GM12864 (cell line): Measurements from ENCODE around the gene FBLN5.

ENCODE experiments used
- DNase-seq: peaks from one replicate; pipeline ENCODE4 v3.0.0-alpha.2; 2011; ENCODE audit warnings: low read depth
- H3K4me3 ChIP-seq: 2 replicates; pipeline ENCODE4 v1.5.1; 2011; ENCODE audit warnings: mild to moderate bottlenecking, low read depth, low read length, control low read depth
- CTCF ChIP-seq: IDR thresholded peaks from 2 replicates; pipeline ENCODE4 v1.5.1; 2011; ENCODE audit warnings: low read depth, mild to moderate bottlenecking, moderate library complexity, low read length, control low read depth, inconsistent platforms; ENCODE audit errors: missing control alignments

Gene FBLN5

GRCh38 chr14:91882776-91883175 is 64.7 kb downstream of the FBLN5 start:
- no peak for DNase-seq
- H3K4me3 ChIP-seq, result no peak overlapping the region
- TF ChIP-seq CTCF, result no peak

GRCh38 chr14:91882369-91882768 is 65.1 kb downstream of the FBLN5 start:
- H3K4me3 ChIP-seq, result no peak overlapping the region
- TF ChIP-seq CTCF, result no peak

GRCh38 chr14:91879196-91879595 is 68.3 kb downstream of the FBLN5 start:
- no peak for DNase-seq
- no peak for TF ChIP-seq CTCF
- H3K4me3 ChIP-seq, result no peak overlapping the region

More at GRCh38 chr14:91882369-91882768, 65.1 kb downstream of the FBLN5 start:
- DNase-seq, result no peak

- no peak for TF ChIP-seq CTCF
- DNase-seq, result no peak
- no peak overlapping the region for H3K4me3 ChIP-seq
Measured at GRCh38 chr14:91878274-91878673, 69.2 kb downstream of the FBLN5 start.

- no peak overlapping the region for H3K4me3 ChIP-seq
- TF ChIP-seq CTCF, result no peak
- DNase-seq, result no peak
Measured at GRCh38 chr14:91877376-91877915, 70.0 kb downstream of the FBLN5 start.

- TF ChIP-seq CTCF, result no peak
- DNase-seq, result no peak
Measured at GRCh38 chr14:91876492-91876891, 71.0 kb downstream of the FBLN5 start.

GRCh38 chr14:91875525-91876286 is 71.8 kb downstream of the FBLN5 start:
- no peak for TF ChIP-seq CTCF
- DNase-seq, result no peak
- H3K4me3 ChIP-seq, result no peak overlapping the region

More at GRCh38 chr14:91876492-91876891, 71.0 kb downstream of the FBLN5 start:
- H3K4me3 ChIP-seq, result no peak overlapping the region
